ENCODE measurements around the gene CXCL8. TPM values are rescaled to one million over a fixed set of nuclear protein-coding genes. Genes with fewer than 3 reads are reported as not detected.
A peak's percentile ranks its signal among the peaks of the same experiment; 100 is the strongest.
"Not testable (repeated sequence)": the region's sequence is repeated elsewhere in the genome, so short reads cannot be mapped to it uniquely, and the experiment has no call there.

The CXCL8 gene
- 0.82 TPM for total RNA-seq (2021; ENCODE audit: unreplicated experiment)
- 1.4 TPM for polyA plus RNA-seq (2012; ENCODE audit: insufficient read length)
- Bru-seq, nascent RNA = percentile 54 among the genes with signal in this experiment
- percentile 62 among the genes with signal in this experiment for BruChase-seq, experiment 1, labeled RNA remaining after a 2-hour chase
- BruChase-seq, experiment 2, labeled RNA remaining after a 6-hour chase = percentile 51 among the genes with signal in this experiment
- long read RNA-seq, partial matches to known transcripts = 0 of 2 reads
- long read RNA-seq, other reads (novel, unspliced or antisense) = 0 of 2 reads

GRCh38 chr4:73740353-73740778 is at the start of gene CXCL8:
CXCL8 (plus strand) TSS chr4:73740569; CDS start chr4:73740659, 90 bp downstream.
- H3K27ac ChIP-seq (ENCODE audit: low read length) = peak within 1 kb of the TSS; percentile 61
- no peaks in the 10 kb centered on the region for H3K27me3 ChIP-seq (ENCODE audit: control insufficient read depth, insufficient read depth, low read length)
- peak; percentile 100 for ATAC-seq
- in situ Hi-C loops (cut with HindIII; ENCODE audit: low pct_unique_long_range_greater_than_20kb, low sequenced_read_pairs) = no loop called here
- H3K36me3 ChIP-seq (ENCODE audit: control insufficient read depth, insufficient read depth, low read length) = no peaks in the 10 kb centered on the region; the same call in 1 of the 2 replicates
- ChIA-PET CTCF (no interaction called here), POLR2A (no interaction called here)
- H3K9me3 ChIP-seq (ENCODE audit: control insufficient read depth, insufficient read depth, low read depth, low read length) = peaks cover 3% of the 10 kb centered on the region; the same call in 1 of the 2 replicates
- BruUV-seq (replicated peaks) = no TSS peak
- intact Hi-C loops (cut with micrococcal nuclease; ENCODE audit: unreplicated experiment) = no loop called here
- peak within 1 kb of the TSS in 1 of 2 experiments; percentile 18; a peak in 1 of 4 replicates for H3K4me3 ChIP-seq (ENCODE audit: low read depth in 2 of 2, low read length in 2 of 2)
- peak; percentile 87 for DNase-seq (ENCODE audit: low read depth, low spot score)
- peaks cover 13% of the 10 kb centered on the region; the same call in 1 of the 2 replicates for H3K4me1 ChIP-seq (ENCODE audit: control insufficient read depth, insufficient read depth, low read length)
- TF ChIP-seq REST (IDR thresholded peaks at IDR 0.05; ENCODE audit: insufficient read depth in 1 of 2, low read depth in 2 of 2, low read length in 1 of 2) = no peak
- peak; percentile 84 for TF ChIP-seq TCF7L2 (IDR thresholded peaks at IDR 0.05; ENCODE audit: low read depth, low read length)
- TF ChIP-seq POLR2AphosphoS5 (IDR thresholded peaks at IDR 0.05; ENCODE audit: low read depth, low read length) = peak; percentile 75; the same call in 1 of the 2 replicates

GRCh38 chr4:73691201-73691600 is 49.2 kb upstream of the CXCL8 start:
- intact Hi-C loops (cut with micrococcal nuclease; ENCODE audit: unreplicated experiment); H3K27ac ChIP-seq (ENCODE audit: low read length); CTCF ChIA-PET; H3K4me3 ChIP-seq (ENCODE audit: low read depth in 2 of 2, low read length in 2 of 2); ATAC-seq; DNase-seq (ENCODE audit: low read depth, low spot score); in situ Hi-C loops (cut with HindIII; ENCODE audit: low pct_unique_long_range_greater_than_20kb, low sequenced_read_pairs); BruUV-seq (replicated peaks); H3K4me1 ChIP-seq (ENCODE audit: control insufficient read depth, insufficient read depth, low read length); POLR2A ChIA-PET; H3K27me3 ChIP-seq (ENCODE audit: control insufficient read depth, insufficient read depth, low read length); H3K36me3 ChIP-seq (ENCODE audit: control insufficient read depth, insufficient read depth, low read length); H3K9me3 ChIP-seq (ENCODE audit: control insufficient read depth, insufficient read depth, low read depth, low read length): not testable (repeated sequence)

- TF ChIP-seq, protein P1, sequence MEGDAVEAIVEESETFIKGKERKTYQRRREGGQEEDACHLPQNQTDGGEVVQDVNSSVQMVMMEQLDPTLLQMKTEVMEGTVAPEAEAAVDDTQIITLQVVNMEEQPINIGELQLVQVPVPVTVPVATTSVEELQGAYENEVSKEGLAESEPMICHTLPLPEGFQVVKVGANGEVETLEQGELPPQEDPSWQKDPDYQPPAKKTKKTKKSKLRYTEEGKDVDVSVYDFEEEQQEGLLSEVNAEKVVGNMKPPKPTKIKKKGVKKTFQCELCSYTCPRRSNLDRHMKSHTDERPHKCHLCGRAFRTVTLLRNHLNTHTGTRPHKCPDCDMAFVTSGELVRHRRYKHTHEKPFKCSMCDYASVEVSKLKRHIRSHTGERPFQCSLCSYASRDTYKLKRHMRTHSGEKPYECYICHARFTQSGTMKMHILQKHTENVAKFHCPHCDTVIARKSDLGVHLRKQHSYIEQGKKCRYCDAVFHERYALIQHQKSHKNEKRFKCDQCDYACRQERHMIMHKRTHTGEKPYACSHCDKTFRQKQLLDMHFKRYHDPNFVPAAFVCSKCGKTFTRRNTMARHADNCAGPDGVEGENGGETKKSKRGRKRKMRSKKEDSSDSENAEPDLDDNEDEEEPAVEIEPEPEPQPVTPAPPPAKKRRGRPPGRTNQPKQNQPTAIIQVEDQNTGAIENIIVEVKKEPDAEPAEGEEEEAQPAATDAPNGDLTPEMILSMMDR (IDR thresholded peaks at IDR 0.05) = no peak
- TF ChIP-seq TCF7L2 (IDR thresholded peaks at IDR 0.05; ENCODE audit: low read depth, low read length) (no peak), POLR2AphosphoS5 (IDR thresholded peaks at IDR 0.05; ENCODE audit: low read depth, low read length) (no peak), SIN3A (IDR thresholded peaks at IDR 0.05; ENCODE audit: borderline replicate concordance, insufficient read depth, low read depth, low read length) (no peak)
- CTCF ChIA-PET = interaction anchor here (0.6 kb wide), 1 partner anchor 9 kb away, joined by 5 read pairs; no protein-coding TSS in a partner anchor
These were observed 48.6 kb upstream of the CXCL8 start for GRCh38 chr4:73691759-73692158.

More at GRCh38 chr4:73691759-73692158, 48.6 kb upstream of the CXCL8 start:
- DNase-seq (ENCODE audit: low read depth, low spot score) (no peak), ATAC-seq (no peak)
- Histone ChIP-seq H3K27me3 (ENCODE audit: control insufficient read depth, insufficient read depth, low read length) (no peaks in the 10 kb centered on the region), H3K4me1 (ENCODE audit: control insufficient read depth, insufficient read depth, low read length) (peaks cover 10% of the 10 kb centered on the region), H3K36me3 (ENCODE audit: control insufficient read depth, insufficient read depth, low read length) (no peaks in the 10 kb centered on the region), H3K4me3 (ENCODE audit: low read depth in 2 of 2, low read length in 2 of 2) (no peak overlapping the region), H3K9me3 (ENCODE audit: control insufficient read depth, insufficient read depth, low read depth, low read length) (no peaks in the 10 kb centered on the region), H3K27ac (ENCODE audit: low read length) (peak overlapping the region; percentile 76)
- in situ Hi-C loops (cut with HindIII; ENCODE audit: low pct_unique_long_range_greater_than_20kb, low sequenced_read_pairs) = no loop called here
- POLR2A ChIA-PET = no interaction called here
- BruUV-seq (replicated peaks) = no TSS peak
- intact Hi-C loops (cut with micrococcal nuclease; ENCODE audit: unreplicated experiment) = no loop called here

Measured in Panc1 (cell line).